Stimulated activated CD8-positive, alpha-beta memory T cell treated with anti-CD3 and anti-CD28 coated beads, Interleukin-7, amount 100 ng/mL, for 48 hours (primary cell): Measurements from ENCODE around the gene RHOJ.

Source experiments
- DNase-seq, 2 donors: peaks; one replicate each; pipeline ENCODE4 v3.0.0-alpha.2; 2020; ENCODE audit warnings: low read depth in 1 of 2; ENCODE audit errors: extremely low read depth in 1 of 2

RHOJ gene

DNA sequence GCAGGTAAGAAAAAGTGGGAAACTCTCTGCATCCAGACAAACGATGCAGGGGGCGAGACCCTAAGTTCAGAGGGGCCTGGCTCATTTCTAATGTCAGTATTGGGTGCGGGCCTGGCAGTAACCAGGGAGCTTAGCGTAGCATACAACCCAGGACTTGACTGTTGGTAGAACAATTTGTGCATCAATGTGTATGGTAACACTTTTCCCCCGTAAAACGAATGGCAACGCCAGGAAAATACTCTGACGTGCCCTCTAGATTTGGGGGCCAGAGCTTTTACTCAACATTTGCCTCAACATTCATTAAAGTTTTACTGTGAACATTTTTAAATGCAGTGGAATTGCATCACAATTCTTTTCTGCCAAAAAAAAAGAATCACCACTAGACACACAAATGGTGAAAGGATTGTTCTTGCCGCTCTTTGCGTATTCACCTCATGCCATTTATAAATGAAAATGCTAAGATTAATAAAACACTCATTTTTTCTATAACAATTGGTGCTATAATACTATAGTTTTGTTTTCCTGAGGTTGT is 867 bp downstream of the RHOJ start:
- no peak for DNase-seq

DNA sequence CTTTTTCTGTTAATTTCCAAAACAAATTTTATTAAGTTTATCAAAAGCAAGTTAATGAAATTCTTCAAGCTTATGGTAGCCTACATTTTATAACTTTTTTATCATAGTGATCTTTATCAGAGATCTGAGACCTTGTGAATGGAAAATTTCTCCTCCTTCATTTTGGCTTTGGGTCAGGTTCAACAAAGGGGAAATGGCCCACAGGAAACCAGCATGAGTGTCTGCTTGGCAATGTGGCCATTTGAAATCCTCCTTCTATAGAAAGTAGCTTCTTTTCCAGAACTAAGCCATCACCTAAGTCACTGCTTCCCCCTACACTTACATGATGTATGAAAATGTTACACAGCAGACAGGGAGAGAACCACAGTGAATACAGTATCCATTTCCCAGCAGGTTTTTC is 1.6 kb downstream of the RHOJ start:
- no peak for DNase-seq

DNA sequence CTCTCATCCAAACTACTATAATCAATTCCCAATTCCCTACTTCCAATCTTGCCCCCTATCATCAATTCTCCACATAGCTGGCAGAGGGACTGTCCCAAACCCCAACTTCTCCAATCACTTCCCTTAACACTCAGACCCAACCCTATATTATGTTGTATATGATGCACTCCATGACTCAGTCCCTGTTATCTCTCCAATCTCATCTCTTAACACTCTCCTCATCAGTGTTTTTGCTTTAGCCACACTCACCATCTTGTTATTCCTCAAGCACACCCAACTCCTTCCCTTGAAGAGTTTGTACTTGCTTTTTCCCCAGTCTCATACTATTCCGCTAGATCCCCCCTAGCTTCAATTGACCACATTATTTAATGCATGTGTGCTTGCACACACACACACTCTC is 4.9 kb downstream of the RHOJ start:
- no peak for DNase-seq

DNA sequence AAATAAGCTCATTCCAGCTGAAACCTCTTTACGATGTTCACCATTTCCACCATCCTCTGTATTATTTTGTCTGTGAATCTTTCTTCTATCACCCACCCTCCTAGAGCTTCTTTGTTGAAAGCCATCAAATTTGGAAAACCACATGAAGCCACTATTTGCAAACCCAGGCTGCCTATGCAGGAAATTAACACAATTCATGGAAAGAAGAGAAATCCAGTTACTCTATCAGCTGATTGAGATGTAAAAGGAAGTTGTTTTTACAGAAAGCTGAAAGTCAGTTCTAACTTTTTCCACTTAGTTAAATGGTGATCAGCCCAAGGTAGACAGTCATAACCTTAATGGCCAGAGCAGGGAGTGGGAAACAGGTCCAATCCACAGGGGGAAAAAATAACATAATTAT is 6.6 kb downstream of the RHOJ start:
- DNase-seq, result no peak

DNA sequence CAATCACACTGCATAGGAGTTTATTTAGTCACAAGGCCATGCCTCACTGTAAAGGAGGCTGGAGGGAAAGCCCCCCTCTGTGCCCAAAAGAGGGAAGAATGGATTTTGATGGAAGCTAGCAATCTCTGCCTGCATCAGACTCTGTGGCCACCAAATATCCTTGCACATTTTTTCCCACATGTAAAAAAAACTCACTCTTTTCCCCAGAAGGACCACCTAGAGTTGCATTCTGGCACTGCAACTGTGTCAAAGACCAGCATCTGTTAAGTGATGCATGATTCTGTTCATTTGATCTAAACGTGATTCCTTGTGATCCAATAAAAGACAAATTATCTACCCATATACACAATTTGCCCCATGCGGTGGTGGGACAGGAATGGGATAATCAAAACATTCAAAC is 8.0 kb downstream of the RHOJ start:
- DNase-seq, result no peak

DNA sequence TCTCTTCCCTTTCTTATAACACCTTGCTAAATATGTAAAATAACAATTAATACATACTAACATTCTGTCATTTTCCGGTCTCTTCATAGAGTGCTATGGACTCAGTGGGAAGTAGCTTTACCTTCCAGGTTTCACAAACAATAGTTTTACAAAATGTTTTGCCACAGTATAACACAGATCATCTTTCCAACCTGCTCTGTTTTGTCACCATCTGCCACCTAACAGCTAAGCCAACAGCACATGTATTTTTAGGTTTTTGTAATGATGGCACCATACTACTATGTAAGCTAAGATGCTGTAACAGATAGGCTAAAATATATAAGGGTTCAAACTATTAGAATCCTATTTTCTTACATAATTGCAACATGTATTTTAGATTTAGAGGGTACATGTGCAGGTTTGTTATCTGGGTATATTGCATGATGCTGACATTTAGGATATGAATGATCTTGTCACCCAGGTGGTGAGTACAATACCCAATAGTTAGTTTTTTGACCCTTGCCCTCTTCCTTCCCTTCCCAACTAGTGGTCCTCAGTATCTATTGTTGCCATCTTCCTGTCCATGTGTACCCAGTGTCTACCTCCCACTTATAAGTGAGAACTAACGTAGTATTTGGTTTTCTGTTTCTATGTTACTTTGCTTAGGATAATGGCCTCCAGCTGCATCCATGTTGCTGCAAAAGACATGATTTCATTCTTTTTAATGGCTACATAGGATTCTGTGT is 8.7 kb downstream of the RHOJ start:
- no peak for DNase-seq

DNA sequence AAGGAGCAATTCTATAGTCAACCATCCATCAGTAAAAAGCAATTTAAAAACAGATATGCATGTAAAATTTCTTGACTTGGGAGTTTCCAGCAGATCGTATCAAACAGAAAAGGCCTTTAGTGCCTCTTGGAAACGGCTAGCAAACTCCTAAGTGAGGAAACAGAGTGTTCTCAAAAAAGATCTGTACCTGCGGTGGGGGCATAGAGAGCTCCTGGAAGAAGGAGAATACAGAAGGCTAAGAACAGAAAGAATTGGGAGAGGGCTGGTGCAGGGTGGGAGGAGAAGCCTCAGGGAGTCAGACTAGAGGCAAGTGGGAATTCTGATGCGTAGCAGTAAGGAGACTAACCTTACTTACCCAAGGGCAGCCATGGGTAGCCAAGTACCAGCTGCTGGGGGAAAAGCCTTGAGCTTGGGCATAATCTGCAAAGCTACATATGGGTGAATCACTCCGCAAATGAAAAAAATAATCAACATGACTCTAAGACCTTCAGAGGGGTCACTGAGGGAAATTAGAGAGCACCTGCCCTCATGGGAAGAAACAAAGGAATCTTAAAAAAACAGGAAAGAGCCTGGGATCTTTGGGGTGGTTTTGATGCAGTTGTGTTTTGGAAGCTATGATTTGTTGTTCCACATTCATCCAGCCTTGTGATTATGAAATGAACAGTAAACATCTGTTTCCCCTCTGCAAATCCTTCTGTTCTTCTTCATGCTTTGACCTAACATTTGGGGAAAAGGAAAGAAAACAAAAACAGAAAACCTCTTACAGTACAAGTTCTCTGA is 10.4 kb downstream of the RHOJ start:
- DNase-seq, result no peak

DNA sequence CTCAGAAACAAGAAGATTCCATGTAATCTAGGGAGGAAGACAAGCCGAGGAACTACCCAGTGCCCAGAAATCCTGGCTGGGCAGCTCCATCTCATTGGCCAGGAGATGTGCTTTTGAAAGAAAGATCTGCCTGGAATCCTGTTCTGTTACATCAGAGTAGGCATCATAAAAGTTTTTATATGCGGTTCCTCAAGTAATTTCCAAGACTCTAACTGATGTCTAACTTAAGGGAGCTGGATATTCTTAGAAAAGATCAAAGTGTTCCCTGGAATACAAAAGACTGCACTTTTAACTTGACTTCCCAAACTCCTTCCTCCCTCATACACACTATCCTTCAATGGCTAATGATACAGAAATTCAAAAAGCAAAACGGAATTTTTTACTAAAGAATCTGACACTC is 16.3 kb downstream of the RHOJ start:
- DNase-seq, result no peak

DNA sequence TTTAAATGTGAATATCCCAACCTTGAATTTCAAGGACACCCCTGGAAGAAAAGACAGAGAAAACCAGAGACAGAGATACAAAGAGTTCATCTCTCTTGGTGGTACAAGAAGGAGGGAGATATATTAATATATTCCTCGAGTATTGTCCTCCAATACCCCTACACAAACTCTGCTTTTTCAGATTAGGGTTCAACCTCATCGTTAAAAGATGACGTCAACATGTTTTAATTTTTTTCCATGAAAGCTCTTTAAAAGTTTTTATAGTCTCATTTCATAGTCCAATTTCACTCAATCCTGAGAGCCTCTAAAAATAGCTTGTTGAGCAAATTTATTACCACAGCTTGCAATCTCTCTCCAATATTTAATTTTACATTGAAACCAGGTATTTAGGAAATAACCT is 19.4 kb downstream of the RHOJ start:
- DNase-seq, result no peak

DNA sequence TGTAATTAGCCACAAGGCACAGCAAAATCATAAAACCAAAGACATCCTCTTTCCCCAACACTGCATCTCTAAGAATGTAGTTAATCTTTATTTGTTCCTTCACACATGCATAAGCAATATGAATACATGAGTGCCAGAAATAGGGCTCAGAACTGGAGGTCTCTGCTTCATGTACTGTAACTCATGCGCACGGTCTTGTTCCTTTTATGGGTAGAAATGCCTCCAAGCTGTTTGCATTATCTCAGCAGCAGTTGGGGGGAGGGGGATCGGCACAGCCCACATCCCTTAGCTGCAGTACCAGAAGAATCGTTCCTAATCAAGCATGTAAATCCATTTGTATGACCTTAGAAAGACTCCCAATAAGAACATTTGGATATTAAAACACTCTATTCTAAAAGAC is 20.0 kb downstream of the RHOJ start:
- DNase-seq, result no peak

DNA sequence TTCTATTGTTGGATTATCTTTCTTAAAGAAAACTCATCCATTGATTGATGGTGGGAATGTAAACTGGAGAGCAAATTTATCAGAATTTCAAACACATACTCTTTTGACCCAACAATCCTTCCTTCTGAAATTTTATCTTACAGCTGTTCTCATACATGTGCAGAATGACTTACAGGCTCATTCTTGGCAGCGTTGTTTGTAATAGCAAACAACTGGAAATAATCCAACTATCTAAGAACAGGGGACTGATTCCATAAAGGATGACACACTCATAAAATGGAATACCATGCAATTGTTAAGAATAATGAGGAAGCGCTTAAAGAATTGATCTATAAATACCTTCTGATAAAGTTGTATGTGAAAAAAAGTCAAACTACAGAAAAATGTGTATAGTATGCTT is 24.0 kb downstream of the RHOJ start:
- DNase-seq, result no peak

DNA sequence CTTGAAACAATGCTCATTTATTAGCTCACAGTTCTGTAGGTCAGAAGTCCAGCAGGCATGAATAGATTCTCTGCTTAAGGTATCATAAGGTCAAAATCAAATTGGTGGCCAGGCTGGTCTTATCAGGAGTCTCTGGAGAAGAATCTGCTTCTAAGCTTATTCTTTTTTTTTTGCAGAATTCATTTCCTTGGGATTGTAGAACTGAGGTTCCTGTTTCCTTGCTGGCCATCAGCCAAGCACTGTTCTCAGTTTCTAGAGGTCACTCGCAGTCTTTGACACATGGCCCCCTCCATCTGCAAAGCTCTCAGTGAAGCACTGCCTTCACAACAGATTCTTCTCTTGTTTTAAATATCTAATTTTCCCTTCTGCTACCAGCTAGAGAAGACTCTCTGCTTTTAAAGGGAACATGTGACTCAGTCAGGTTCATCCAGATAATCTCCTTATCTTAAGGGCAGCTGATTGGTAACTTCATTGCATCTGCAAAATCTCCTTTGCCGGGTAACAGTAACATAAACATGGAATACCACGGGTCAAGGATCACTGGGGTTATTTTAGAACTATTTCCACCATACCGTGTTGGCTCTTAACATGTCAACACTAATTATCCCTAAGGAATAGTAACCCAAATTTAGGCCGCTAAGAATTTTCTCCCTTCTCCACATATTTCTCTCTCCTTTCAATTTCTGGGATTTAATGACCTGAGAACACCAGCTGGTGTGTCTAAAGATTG is 25.3 kb downstream of the RHOJ start:
- no peak for DNase-seq

DNA sequence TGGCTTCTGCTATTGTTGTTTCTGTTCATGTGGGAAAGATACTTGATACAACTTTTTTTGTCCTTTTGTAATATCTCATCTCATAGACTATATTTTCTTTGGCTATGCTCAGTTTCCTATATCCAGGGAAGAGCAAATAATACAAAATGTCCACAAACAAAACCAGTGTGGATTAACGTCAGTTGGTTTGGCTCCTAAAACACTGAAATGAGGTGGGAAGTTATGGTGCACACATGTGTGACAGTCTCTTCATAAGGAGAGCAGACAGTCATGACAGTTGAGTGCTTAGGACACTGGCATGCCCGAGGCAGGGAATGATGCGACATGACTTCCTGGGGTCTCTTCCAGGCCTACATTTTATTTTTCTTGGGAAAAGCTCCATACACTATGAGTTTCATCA is 27.5 kb downstream of the RHOJ start:
- DNase-seq, result no peak

DNA sequence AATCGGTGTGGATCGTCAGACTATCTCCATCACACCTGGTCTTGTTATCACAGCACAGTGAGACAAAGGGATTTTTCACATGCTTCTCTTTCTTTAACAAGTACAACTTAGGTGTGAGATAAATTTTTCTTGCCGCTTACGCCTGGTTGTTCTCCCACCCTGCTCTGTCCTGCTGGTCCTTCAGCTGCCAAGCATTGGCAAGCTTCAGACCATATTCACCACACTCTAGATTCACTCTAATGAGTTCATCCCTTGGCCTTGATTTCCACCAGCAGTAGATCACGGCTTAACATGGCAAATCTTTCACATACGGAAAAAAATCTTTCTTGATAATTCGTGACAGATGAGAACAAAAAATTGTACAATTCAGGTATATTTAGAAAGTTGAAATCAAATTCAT is 33.5 kb downstream of the RHOJ start:
- DNase-seq, result no peak

DNA sequence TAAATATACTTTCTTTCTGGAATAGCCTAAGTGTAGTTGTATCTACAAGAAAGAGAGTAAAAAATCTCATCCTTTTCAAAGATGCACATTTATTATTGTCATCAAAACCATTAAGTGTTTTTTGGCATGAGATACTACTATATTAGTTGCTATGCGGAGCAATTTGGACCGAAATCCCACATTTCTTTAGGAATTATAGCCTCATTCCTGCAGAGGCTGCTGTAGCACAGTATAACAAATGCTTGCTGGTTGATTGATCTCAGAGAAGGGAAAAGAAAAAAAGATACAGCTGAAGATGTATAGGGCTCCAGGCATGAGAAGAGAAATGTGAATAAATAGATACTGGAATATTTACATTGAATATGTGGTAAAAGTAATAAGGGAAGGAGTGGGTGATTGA is 36.0 kb downstream of the RHOJ start:
- DNase-seq, result no peak

DNA sequence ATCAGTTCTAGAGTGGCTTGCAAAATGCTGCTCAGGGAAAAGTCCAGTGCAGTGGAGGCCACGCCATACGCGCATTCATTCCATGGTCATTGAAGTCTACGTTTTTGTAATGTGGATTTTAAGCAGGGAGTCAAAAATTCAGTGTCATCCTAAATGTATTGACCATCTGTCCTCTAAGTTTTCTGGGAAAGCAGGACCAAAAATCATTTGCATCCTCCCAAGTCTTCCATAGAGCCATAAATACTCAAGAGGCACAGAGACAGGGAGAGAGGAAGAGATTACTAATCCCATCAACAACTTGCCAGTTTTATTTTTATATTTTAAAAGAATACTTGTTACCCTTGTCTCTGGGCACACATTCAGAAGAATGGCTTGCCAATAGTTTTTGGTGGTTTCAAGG is 36.9 kb downstream of the RHOJ start:
- DNase-seq, result no peak

DNA sequence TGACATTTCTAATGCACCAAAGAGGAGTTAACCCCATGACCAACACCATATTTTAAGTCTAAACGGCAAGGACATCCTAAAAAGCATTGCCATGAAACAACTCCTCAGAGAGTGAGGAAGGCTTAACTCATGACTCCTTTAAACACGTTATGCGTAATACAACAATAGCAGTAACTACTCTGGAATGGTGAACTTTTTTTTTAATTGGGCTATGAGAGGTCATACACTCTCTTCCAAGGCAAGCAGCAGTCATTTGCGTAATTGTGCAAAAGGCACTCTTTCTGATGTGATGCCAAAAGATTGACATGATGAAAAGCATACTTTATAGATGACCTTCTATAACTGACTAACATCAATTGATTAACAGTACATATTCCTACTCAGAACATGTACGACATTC is 39.4 kb downstream of the RHOJ start:
- DNase-seq, result no peak

DNA sequence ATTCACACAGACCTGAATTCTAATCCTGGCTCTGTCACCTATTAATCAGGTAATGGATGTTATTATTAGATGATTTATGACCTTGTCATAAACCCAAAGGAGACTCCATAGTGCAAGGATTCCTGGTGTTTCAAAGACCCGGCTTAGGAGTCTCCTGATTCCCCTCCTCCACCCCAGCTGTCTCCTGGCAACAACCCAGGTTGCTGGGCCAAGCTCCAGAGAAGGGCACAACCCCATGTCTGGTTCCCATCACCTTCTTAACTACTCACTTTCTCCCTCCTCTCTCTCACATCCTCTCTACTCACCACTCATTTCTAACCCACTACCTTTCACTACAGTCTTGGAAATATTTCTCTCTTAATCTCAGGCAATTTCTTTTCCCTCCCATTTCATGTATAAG is 41.6 kb downstream of the RHOJ start:
- no peak for DNase-seq

DNA sequence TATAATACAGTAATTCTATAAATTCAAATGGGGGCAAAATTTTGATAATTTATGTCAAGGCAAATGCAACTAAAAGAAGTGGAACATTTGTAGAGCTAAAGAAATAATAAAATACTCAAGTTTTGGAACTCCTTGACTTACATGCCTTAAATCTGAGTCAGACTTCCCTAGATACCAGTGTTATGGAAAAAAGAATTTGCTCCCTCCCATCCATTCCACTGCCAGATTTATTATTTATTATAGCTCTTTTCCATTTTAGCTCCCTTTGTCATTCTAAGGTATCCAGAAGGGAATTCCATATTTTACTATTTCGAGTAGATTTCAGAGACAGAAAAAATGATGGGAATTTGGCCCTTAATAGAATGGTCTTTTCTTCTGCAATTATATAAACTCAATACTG is 44.0 kb downstream of the RHOJ start:
- DNase-seq, result no peak

DNA sequence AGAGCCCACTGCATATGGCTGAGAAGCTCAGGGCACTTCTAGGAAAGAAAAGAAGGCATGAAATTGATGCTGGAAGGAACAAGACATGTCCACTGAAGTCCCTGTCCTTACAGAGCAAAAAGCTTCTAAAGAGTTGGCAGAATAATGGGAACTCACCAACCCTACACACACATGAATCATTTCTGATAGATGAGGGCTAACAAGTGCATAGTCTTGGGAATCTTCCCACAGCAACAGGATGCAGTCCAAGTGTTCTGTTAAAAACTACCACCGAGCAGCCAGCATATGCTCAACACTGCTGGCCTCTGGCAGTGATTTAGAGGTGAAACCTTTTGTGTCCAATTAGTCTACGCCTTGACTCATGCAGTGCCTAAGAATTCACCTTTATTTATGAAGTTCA is 44.8 kb downstream of the RHOJ start:
- no peak for DNase-seq

DNA sequence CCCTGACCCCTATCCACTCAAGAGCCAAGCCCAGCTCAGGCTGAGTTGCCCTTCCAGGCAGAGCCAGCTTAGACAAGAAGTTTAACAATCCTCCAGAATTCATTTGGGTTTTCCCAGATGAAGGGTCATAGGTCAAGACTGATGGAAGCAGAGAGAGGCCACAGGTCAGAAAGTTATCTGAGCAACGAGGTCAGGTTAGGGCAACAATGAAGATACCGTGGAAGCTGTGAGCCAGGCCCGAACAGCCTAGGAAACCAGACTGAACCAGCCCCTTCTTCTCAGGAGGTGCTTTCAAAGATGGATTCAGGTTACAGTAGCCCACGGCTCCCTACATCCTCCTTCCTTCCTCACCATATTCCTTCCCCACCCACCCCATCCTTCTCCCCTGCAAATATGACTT is 53.1 kb downstream of the RHOJ start:
- no peak for DNase-seq

DNA sequence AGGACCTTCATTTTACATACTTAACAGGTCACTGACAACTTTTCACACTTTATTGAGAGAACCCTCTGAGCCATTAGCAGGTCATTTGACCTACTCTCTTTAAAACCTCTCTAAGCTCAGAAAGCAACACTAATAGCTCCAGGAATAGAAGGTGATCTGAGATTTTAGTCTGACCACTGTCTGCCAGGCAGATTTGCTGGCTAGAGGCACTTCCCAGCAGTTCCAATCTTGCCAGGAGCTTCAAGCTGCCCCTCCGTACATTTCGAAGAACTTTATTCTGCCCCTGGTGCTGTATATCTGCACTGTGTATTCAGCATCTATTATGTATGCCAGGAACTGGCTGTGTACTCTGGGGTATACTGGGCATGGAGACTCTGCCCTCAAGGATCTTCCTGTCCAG is 58.2 kb downstream of the RHOJ start:
- DNase-seq, result no peak
